Measurements from ENCODE around the gene UBE2D2. TPM values are rescaled to one million over a fixed set of nuclear protein-coding genes. Genes with fewer than 3 reads are reported as not detected.

The UBE2D2 gene
- total and polyA plus RNA-seq, 3 donors from 2014 or later: 102 to 386 (median 116) TPM

DNA sequence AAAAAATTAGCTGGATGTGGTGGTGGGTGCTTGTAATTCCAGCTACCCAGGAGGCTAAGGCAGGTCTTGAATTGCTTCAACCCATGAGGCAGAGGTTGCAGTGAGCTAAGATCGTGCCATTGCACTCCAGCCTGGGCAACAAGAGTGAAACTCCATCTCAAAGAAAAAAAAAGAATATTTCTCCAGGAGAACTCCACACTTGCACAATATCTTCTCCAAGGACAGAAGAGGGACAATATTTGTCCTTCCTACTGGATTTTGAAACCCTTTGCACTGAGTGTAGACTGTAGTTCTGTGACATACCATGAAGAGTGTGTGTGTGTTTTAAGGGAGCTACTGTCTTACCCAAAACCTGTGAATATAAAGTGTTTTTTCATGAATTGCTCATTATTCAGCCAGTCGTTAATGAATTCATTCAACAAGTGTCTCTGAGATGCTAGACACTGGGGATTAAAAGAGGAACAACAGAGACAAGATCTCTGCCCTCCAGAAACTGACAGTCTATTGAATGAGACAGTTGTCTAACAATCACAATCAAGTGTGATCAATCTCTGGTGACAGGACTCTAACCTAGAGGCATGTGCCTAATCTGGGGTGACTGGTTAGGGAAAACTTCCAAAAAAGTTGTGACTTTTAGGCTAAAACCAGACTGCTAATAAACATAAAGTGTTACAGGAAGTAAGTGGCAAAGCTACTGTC is 9.8 kb upstream of the UBE2D2 start:
- 66 to 70% methylated on average over 2 of the region's 2 CpGs for WGBS, 2 donors
- Histone ChIP-seq H3K27me3 (no peaks in the 10 kb centered on the region), H3K27ac (no peak overlapping the region), H3K9me3 (no peaks in the 10 kb centered on the region), H3K4me1 (no peaks in the 10 kb centered on the region), H3K36me3 (ENCODE audit: low read depth, missing control alignments) (no peaks in the 10 kb centered on the region), H3K4me3 (no peak overlapping the region)
- TF ChIP-seq, protein P1, sequence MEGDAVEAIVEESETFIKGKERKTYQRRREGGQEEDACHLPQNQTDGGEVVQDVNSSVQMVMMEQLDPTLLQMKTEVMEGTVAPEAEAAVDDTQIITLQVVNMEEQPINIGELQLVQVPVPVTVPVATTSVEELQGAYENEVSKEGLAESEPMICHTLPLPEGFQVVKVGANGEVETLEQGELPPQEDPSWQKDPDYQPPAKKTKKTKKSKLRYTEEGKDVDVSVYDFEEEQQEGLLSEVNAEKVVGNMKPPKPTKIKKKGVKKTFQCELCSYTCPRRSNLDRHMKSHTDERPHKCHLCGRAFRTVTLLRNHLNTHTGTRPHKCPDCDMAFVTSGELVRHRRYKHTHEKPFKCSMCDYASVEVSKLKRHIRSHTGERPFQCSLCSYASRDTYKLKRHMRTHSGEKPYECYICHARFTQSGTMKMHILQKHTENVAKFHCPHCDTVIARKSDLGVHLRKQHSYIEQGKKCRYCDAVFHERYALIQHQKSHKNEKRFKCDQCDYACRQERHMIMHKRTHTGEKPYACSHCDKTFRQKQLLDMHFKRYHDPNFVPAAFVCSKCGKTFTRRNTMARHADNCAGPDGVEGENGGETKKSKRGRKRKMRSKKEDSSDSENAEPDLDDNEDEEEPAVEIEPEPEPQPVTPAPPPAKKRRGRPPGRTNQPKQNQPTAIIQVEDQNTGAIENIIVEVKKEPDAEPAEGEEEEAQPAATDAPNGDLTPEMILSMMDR (IDR thresholded peaks at IDR 0.05): no peak
- no peak for TF ChIP-seq POLR2A (IDR thresholded peaks at IDR 0.05)
- intact Hi-C loops (cut with DNase I; ENCODE audit: low total_unique reads): no loop called here
- no peak for DNase-seq

DNA sequence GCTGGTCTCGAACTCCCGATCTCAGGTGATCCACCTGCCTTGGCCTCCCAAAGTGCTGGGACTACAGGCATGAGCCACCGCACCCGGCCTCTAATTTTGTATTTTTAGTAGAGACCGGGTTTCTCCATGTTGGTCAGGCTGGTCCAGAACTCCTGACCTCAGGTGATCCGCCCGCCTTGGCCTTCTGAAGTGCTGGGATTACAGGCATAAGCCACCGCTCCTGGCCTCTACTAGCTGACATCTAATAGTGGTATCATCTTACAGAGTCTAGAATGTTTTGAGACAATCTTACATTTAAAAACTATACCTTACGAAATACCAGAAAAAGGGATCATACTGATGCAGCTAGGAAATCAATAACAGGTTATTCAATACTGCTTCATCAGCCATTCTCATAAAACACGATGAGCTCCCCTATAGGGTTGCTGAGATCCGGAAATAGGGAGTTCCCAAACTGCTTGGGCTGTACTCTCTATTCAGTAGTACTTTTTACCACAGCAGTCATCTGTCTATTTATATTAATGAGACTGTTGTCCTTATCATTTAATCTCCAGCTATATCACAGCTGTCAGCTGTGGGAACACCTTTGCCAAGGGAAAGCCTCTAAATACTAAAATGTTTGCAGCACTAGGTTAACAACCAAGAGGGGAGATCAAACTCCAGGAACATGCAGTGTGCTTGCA is 8.1 kb upstream of the UBE2D2 start:
- WGBS, 2 donors: 88 to 91% methylated on average over 11 of the region's 11 CpGs
- no peak overlapping the region for H3K4me3 ChIP-seq
- no peaks in the 10 kb centered on the region for H3K27me3 ChIP-seq
- DNase-seq: no peak
- intact Hi-C loops (cut with DNase I; ENCODE audit: low total_unique reads): no loop called here
- no peaks in the 10 kb centered on the region for H3K4me1 ChIP-seq
- no peak overlapping the region for H3K27ac ChIP-seq
- H3K9me3 ChIP-seq: no peaks in the 10 kb centered on the region
- TF ChIP-seq, protein P1 (IDR thresholded peaks at IDR 0.05): no peak
- no peak for TF ChIP-seq POLR2A (IDR thresholded peaks at IDR 0.05)
- no peaks in the 10 kb centered on the region for H3K36me3 ChIP-seq (ENCODE audit: low read depth, missing control alignments)

DNA sequence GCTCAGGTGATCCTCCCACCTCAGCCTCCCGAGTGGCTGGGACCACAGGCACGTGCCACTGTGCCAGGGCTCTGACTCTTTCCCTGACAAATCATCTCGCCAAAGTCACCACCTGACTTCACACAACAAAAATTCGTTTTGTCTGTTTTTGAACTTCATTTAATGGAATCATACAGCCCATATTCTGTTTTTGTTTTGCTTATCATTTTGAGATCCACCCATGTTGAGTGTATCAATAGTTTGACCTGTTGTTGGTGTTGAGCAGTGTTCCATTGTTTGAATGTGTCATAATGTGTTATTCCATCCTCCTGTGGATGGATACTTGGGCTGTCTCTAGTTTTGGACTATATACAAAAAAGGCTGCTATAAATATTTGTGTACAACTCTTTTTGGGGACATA is 6.9 kb upstream of the UBE2D2 start:
- Histone ChIP-seq H3K27me3 (no peaks in the 10 kb centered on the region), H3K9me3 (no peaks in the 10 kb centered on the region), H3K36me3 (ENCODE audit: low read depth, missing control alignments) (no peaks in the 10 kb centered on the region), H3K27ac (no peak overlapping the region), H3K4me3 (no peak overlapping the region), H3K4me1 (no peaks in the 10 kb centered on the region)
- TF ChIP-seq, protein P1 (IDR thresholded peaks at IDR 0.05): no peak
- TF ChIP-seq POLR2A (IDR thresholded peaks at IDR 0.05): no peak
- 86 to 95% methylated on average over 4 of the region's 4 CpGs for WGBS, 2 donors
- DNase-seq: no peak
- intact Hi-C loops (cut with DNase I; ENCODE audit: low total_unique reads): no loop called here

DNA sequence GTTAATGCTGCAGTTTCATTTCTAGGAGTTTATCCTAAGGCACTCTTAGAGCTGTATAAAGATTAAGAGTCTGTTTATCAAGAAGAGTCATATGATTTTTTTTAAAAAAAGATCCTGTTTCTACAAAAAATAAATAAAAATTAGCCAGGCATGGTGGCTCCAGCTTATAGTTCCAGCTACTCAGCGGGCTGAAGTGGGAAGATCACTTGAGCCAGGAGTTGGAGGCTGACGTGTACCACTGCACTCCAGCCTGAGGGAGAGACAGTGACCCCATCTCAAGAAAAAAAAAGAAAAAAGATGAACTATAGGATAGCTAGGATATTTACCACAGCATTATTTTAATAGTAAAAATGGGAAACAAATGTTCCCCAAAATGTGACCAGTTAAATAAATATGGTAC is 3.3 kb upstream of the UBE2D2 start:
- no peaks in the 10 kb centered on the region for H3K9me3 ChIP-seq
- H3K27me3 ChIP-seq: no peaks in the 10 kb centered on the region
- intact Hi-C loops (cut with DNase I; ENCODE audit: low total_unique reads): no loop called here
- no peak overlapping the region for H3K27ac ChIP-seq
- H3K4me1 ChIP-seq: peaks cover 5% of the 10 kb centered on the region
- no peak overlapping the region for H3K4me3 ChIP-seq
- DNase-seq: no peak
- no peak for TF ChIP-seq POLR2A (IDR thresholded peaks at IDR 0.05)
- TF ChIP-seq, protein P1 (IDR thresholded peaks at IDR 0.05): no peak
- WGBS, 2 donors: 55 to 64% methylated on average over 2 of the region's 2 CpGs
- no peaks in the 10 kb centered on the region for H3K36me3 ChIP-seq (ENCODE audit: low read depth, missing control alignments)

Data from testis (tissue), 3 donors.